C4-2B (cell line): ENCODE results near the gene SHMT1.

Experiments
- CTCF ChIP-seq: fragments of 450-650 bp; conservative IDR thresholded peaks from 2 replicates; pipeline ENCODE4 v1.5.1; 2017; ENCODE audit warnings: mild to moderate bottlenecking
- ZFX ChIP-seq: fragments of 450-650 bp; IDR thresholded peaks from 2 replicates; pipeline ENCODE4 v1.6.1; 2017

- TF ChIP-seq CTCF (no peak; the same call in 1 of the 2 replicates), ZFX (no peak)
Observed at GRCh38 chr17:18319604-18320256, 43.6 kb downstream of the SHMT1 start.
